RPMI8226 (cell line): ENCODE results near the gene SECTM1.

ENCODE experiments used
- DNase-seq: peaks from one replicate; pipeline ENCODE4 v3.0.0-alpha.2; 2015

The SECTM1 gene

DNA sequence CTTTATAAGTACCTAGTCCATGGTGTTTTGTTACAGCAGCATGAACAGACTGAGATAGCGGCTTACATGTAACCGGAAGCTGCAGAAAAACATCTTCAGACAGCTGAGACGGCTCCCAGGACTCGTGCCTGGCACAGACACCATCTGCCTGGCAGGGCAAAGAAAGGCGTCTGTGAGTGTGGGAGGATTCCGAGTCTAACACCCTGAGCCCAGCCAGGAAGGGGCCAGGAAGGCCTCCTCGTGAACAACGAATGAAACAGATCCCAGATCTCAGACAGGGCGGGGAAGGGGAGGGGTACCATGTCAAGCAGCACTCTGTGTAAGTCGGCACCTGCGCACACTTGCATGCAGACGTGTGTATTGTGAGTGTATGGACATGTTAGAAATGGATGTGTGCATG is 55.7 kb downstream of the SECTM1 start:
- no peak for DNase-seq

DNA sequence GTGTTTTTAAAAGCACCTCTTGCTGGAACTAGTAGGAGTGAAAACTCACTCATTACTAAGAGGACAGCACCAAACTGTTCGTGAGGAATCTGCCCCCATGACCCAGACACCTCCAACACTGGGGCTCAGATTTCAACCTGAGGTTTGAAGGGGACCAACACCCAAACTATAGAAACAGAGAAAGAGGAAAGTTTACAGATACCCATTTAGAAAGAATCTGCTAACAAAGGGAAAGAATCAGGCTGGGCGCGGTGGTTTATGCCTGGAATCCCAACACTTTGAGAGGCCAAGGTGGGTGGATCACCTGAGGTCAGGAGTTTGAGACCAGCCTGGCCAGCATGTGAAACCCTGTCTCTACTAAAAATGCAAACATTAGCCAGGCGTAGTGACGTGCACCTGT is 56.6 kb downstream of the SECTM1 start:
- DNase-seq = no peak

GRCh38 chr17:82275326-82275725 is 58.2 kb downstream of the SECTM1 start:
- no peak for DNase-seq

DNA sequence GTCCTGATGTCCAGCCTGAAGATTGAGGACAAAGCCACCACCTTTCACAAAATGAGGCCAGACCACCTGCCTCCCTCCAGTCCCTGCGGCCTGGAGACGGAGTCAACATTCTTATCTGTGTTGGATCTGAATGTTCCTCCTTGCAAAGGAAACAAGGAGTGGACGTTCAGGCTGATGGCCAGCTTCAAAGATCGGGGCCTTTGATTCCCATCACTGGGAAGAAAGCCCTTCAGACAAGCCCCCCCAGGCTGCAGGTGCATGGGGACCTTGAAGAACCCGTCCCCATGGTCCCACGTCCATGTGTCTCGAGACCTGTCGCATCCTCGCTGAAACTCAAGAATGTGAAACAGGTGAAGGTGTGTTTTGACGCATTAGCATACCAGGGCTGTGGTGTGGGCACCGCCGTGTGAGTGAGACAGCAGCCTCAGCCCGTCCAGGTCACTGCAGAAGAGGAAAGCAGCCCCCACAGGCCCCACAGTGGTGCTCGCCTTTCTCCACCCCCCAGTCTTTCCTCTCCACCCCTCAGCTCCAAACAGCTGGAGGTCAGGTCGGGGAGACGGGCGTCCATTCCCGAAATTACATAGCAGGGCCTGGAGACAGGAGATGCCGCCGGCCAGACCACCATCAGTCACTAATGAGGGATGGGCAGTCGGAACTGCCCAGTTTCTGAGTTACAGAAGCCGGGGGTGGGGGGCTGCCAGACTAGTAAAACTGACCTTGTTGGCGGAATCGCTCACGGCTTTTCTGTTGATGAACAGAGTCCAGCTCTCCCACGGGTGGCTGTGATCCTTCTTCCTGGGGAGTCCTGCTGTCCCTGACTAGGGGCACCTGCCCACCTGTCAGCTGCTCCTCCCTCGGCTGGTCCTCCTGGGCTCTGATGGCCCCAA is 59.2 kb downstream of the SECTM1 start:
- DNase-seq = no peak

GRCh38 chr17:82273327-82274133 is 60.0 kb downstream of the SECTM1 start, which contains the start of gene CSNK1D:
CSNK1D (minus strand) TSS chr17:82273700; CDS start chr17:82273381, 319 bp downstream.
- DNase-seq = peak; percentile 91

GRCh38 chr17:82272495-82273326 is 60.9 kb downstream of the SECTM1 start:
- DNase-seq = peak; percentile 40

GRCh38 chr17:82271401-82271800 is 62.2 kb downstream of the SECTM1 start:
- DNase-seq = no peak
